Activated CD4-positive, CD25-positive, alpha-beta regulatory T cell treated with anti-CD3 and anti-CD28 coated beads, Interleukin-2, amount 50 U/mL, for 72 hours (primary cell): ENCODE measurements around the gene AIF1.

Experiments used
- DNase-seq: peaks from one replicate; pipeline ENCODE4 v3.0.0; 2021

AIF1 gene

GRCh38 chr6:31621991-31622390, 7.0 kb downstream of the AIF1 start:
- DNase-seq = no peak

GRCh38 chr6:31622684-31623091, 7.7 kb downstream of the AIF1 start:
- DNase-seq = no peak

- DNase-seq = no peak
Measured at GRCh38 chr6:31624070-31624469, 9.0 kb downstream of the AIF1 start.

GRCh38 chr6:31626952-31627351, 11.9 kb downstream of the AIF1 start:
- DNase-seq = no peak

- no peak for DNase-seq
Measured at GRCh38 chr6:31627690-31628287, 12.8 kb downstream of the AIF1 start.

GRCh38 chr6:31629014-31629413, 14.0 kb downstream of the AIF1 start:
- no peak for DNase-seq

GRCh38 chr6:31630177-31630934, 15.3 kb downstream of the AIF1 start:
- no peak for DNase-seq

GRCh38 chr6:31631209-31631608, 16.2 kb downstream of the AIF1 start:
- no peak for DNase-seq

- no peak for DNase-seq
Measured at GRCh38 chr6:31631681-31632278, 16.7 kb downstream of the AIF1 start.

- DNase-seq = no peak
Measured at GRCh38 chr6:31632279-31632946, 17.4 kb downstream of the AIF1 start.

GRCh38 chr6:31633447-31633846, 18.4 kb downstream of the AIF1 start:
- DNase-seq = no peak

- DNase-seq = no peak
Measured at GRCh38 chr6:31634131-31634530, 19.1 kb downstream of the AIF1 start.

- DNase-seq = no peak
Measured at GRCh38 chr6:31634969-31635575, 20.0 kb downstream of the AIF1 start.

GRCh38 chr6:31636698-31637596, 21.9 kb downstream of the AIF1 start:
- DNase-seq = no peak

- DNase-seq = no peak
Measured at GRCh38 chr6:31639043-31639442, 24.0 kb downstream of the AIF1 start.

GRCh38 chr6:31639449-31639861, 24.4 kb downstream of the AIF1 start:
- no peak for DNase-seq

GRCh38 chr6:31640612-31641011, 25.6 kb downstream of the AIF1 start:
- no peak for DNase-seq

GRCh38 chr6:31641370-31641769, 26.3 kb downstream of the AIF1 start:
- no peak for DNase-seq

- no peak for DNase-seq
Measured at GRCh38 chr6:31642798-31643570, 27.9 kb downstream of the AIF1 start.

- no peak for DNase-seq
Measured at GRCh38 chr6:31643818-31644454, 28.9 kb downstream of the AIF1 start.

GRCh38 chr6:31645325-31645724, 30.3 kb downstream of the AIF1 start:
- DNase-seq = no peak
